Activated T-cell treated with anti-CD3 and anti-CD28 coated beads, Interleukin-2, amount 50 U/mL, for 24 hours (primary cell): ENCODE data around the gene RNF4.

Source experiments
- DNase-seq: peaks from one replicate; pipeline ENCODE4 v3.0.0-alpha.2; 2020
- H3K27ac Mint-ChIP-seq: 2 replicates; pipeline ENCODE4 v1.8.0; 2020; ENCODE audit warnings: mild to moderate bottlenecking, mixed read lengths
- H3K27me3 Mint-ChIP-seq: 2 replicates; pipeline ENCODE4 v1.8.0; 2020; ENCODE audit warnings: mixed read lengths
- H3K36me3 Mint-ChIP-seq: 2 replicates; pipeline ENCODE4 v1.8.0; 2020; ENCODE audit warnings: low read depth, mixed read lengths
- H3K4me1 Mint-ChIP-seq: 2 replicates; pipeline ENCODE4 v1.8.0; 2020; ENCODE audit warnings: low read depth, mixed read lengths
- H3K4me3 Mint-ChIP-seq: 2 replicates; pipeline ENCODE4 v1.8.0; 2020; ENCODE audit warnings: mild to moderate bottlenecking, moderate library complexity, mixed read lengths
- H3K9me3 Mint-ChIP-seq: 2 replicates; pipeline ENCODE4 v1.8.0; 2020; ENCODE audit warnings: mixed read lengths

Gene RNF4

GRCh38 chr4:2445571-2445970, 23.3 kb upstream of the RNF4 start:
- Mint-ChIP-seq H3K4me3 (no peak overlapping the region), H3K4me1 (peaks cover 4% of the 10 kb centered on the region), H3K27ac (no peak overlapping the region), H3K36me3 (no peaks in the 10 kb centered on the region), H3K9me3 (no peaks in the 10 kb centered on the region), H3K27me3 (no peaks in the 10 kb centered on the region)
- DNase-seq: no peak

- H3K27me3 Mint-ChIP-seq: no peaks in the 10 kb centered on the region
- H3K9me3 Mint-ChIP-seq: no peaks in the 10 kb centered on the region
- H3K4me1 Mint-ChIP-seq: no peaks in the 10 kb centered on the region
- H3K4me3 Mint-ChIP-seq: no peak overlapping the region
- H3K36me3 Mint-ChIP-seq: no peaks in the 10 kb centered on the region
- H3K27ac Mint-ChIP-seq: no peak overlapping the region
- DNase-seq: no peak
Observed at GRCh38 chr4:2446656-2447564, 22.0 kb upstream of the RNF4 start.

- Mint-ChIP-seq H3K27ac (no peak overlapping the region), H3K27me3 (no peaks in the 10 kb centered on the region), H3K4me1 (no peaks in the 10 kb centered on the region), H3K4me3 (no peak overlapping the region), H3K9me3 (no peaks in the 10 kb centered on the region), H3K36me3 (no peaks in the 10 kb centered on the region)
- no peak for DNase-seq
Observed at GRCh38 chr4:2448589-2448988, 20.3 kb upstream of the RNF4 start.

- no peak for DNase-seq
- Mint-ChIP-seq H3K27ac (no peak overlapping the region), H3K4me1 (no peaks in the 10 kb centered on the region), H3K36me3 (no peaks in the 10 kb centered on the region), H3K9me3 (no peaks in the 10 kb centered on the region), H3K4me3 (no peak overlapping the region), H3K27me3 (no peaks in the 10 kb centered on the region)
Observed at GRCh38 chr4:2449051-2449450, 19.9 kb upstream of the RNF4 start.

- H3K27ac Mint-ChIP-seq: no peak overlapping the region
- no peaks in the 10 kb centered on the region for H3K36me3 Mint-ChIP-seq
- no peak overlapping the region for H3K4me3 Mint-ChIP-seq
- H3K9me3 Mint-ChIP-seq: no peaks in the 10 kb centered on the region
- H3K4me1 Mint-ChIP-seq: no peaks in the 10 kb centered on the region
- no peak for DNase-seq
- no peaks in the 10 kb centered on the region for H3K27me3 Mint-ChIP-seq
Observed at GRCh38 chr4:2449511-2450392, 19.2 kb upstream of the RNF4 start.

- Mint-ChIP-seq H3K4me1 (no peaks in the 10 kb centered on the region), H3K27ac (no peak overlapping the region), H3K27me3 (no peaks in the 10 kb centered on the region), H3K36me3 (no peaks in the 10 kb centered on the region), H3K9me3 (no peaks in the 10 kb centered on the region), H3K4me3 (no peak overlapping the region)
- no peak for DNase-seq
Observed at GRCh38 chr4:2450394-2451035, 18.4 kb upstream of the RNF4 start.

- H3K27me3 Mint-ChIP-seq: no peaks in the 10 kb centered on the region
- H3K4me1 Mint-ChIP-seq: no peaks in the 10 kb centered on the region
- no peak for DNase-seq
- no peaks in the 10 kb centered on the region for H3K36me3 Mint-ChIP-seq
- no peak overlapping the region for H3K27ac Mint-ChIP-seq
- no peaks in the 10 kb centered on the region for H3K9me3 Mint-ChIP-seq
- H3K4me3 Mint-ChIP-seq: no peak overlapping the region
Observed at GRCh38 chr4:2451036-2451520, 17.8 kb upstream of the RNF4 start.

- H3K27ac Mint-ChIP-seq: no peak overlapping the region
- DNase-seq: no peak
- no peaks in the 10 kb centered on the region for H3K36me3 Mint-ChIP-seq
- no peak overlapping the region for H3K4me3 Mint-ChIP-seq
- no peaks in the 10 kb centered on the region for H3K4me1 Mint-ChIP-seq
- H3K9me3 Mint-ChIP-seq: no peaks in the 10 kb centered on the region
- H3K27me3 Mint-ChIP-seq: no peaks in the 10 kb centered on the region
Observed at GRCh38 chr4:2451821-2452785, 16.8 kb upstream of the RNF4 start.

- H3K27me3 Mint-ChIP-seq: peaks cover 5% of the 10 kb centered on the region
- no peak overlapping the region for H3K27ac Mint-ChIP-seq
- peaks cover 4% of the 10 kb centered on the region for H3K4me1 Mint-ChIP-seq
Observed at GRCh38 chr4:2457481-2458295, 11.2 kb upstream of the RNF4 start.

GRCh38 chr4:2458546-2459491, 10.1 kb upstream of the RNF4 start:
- no peak overlapping the region for H3K4me3 Mint-ChIP-seq
- DNase-seq: no peak
- H3K27ac Mint-ChIP-seq: no peak overlapping the region
- H3K36me3 Mint-ChIP-seq: no peaks in the 10 kb centered on the region
- peaks cover 5% of the 10 kb centered on the region for H3K27me3 Mint-ChIP-seq
- H3K4me1 Mint-ChIP-seq: peaks cover 9% of the 10 kb centered on the region
- H3K9me3 Mint-ChIP-seq: no peaks in the 10 kb centered on the region

More at GRCh38 chr4:2457481-2458295, 11.2 kb upstream of the RNF4 start:
- no peak for DNase-seq
- Mint-ChIP-seq H3K4me3 (no peak overlapping the region), H3K9me3 (no peaks in the 10 kb centered on the region), H3K36me3 (no peaks in the 10 kb centered on the region)

- H3K27me3 Mint-ChIP-seq: peaks cover 5% of the 10 kb centered on the region
Observed at GRCh38 chr4:2459589-2460349, 9.1 kb upstream of the RNF4 start.

More at GRCh38 chr4:2459589-2460349, 9.1 kb upstream of the RNF4 start:
- H3K4me1 Mint-ChIP-seq: peaks cover 9% of the 10 kb centered on the region
- no peak for DNase-seq
- no peak overlapping the region for H3K4me3 Mint-ChIP-seq
- no peak overlapping the region for H3K27ac Mint-ChIP-seq
- H3K36me3 Mint-ChIP-seq: no peaks in the 10 kb centered on the region
- H3K9me3 Mint-ChIP-seq: no peaks in the 10 kb centered on the region
